Stomach (tissue), 4 donors: ENCODE results near the gene DNASE1L3.

Experiments
- CTCF ChIP-seq, 7 experiments: fragments of 450-650 bp in 4 of 7; fragments of 200-600 bp in 3 of 7; sonication (generic) in 3 of 7; IDR thresholded peaks; one replicate each; pipeline ENCODE4 v1.5.1; 2016 to 2019; ENCODE audit warnings: antibody characterized with exemption in 7 of 7, control low read depth in 2 of 7, mild to moderate bottlenecking in 1 of 7
- EP300 ChIP-seq: sonication (generic); formaldehyde crosslinking; IDR thresholded peaks from one replicate; pipeline ENCODE4 v1.6.1; 2017; ENCODE audit warnings: antibody characterized with exemption
- POLR2AphosphoS5 ChIP-seq, 3 donors: sonication (generic); formaldehyde crosslinking; IDR thresholded peaks; one replicate each; pipeline ENCODE4 v1.6.1; 2016; ENCODE audit warnings: antibody characterized with exemption in 3 of 3

GRCh38 chr3:58223855-58224254, 13.1 kb upstream of the DNASE1L3 start:
- TF ChIP-seq CTCF (IDR thresholded peaks at IDR 0.05) (no peak), POLR2AphosphoS5 (IDR thresholded peaks at IDR 0.05) (no peak), EP300 (no peak)
